Progenitor cell of endocrine pancreas (in vitro differentiated cells): Measurements from ENCODE around the gene SOX8. TPM values are rescaled to one million over a fixed set of nuclear protein-coding genes. Genes with fewer than 3 reads are reported as not detected.

ENCODE experiments used
- DNase-seq: peaks from one replicate; pipeline ENCODE4 v3.0.0; 2021; ENCODE audit warnings: low spot score; ENCODE audit not compliant: unreplicated experiment
- H3K27ac Mint-ChIP-seq: 2 replicates; pipeline ENCODE4 v1.8.0; 2021; ENCODE audit warnings: mild to moderate bottlenecking, moderate library complexity, mixed read lengths
- H3K27me3 Mint-ChIP-seq: 2 replicates; pipeline ENCODE4 v1.8.0; 2021; ENCODE audit warnings: mixed read lengths
- H3K36me3 Mint-ChIP-seq: 2 replicates; pipeline ENCODE4 v1.8.0; 2022; ENCODE audit warnings: mixed read lengths; ENCODE audit not compliant: insufficient read depth
- H3K4me1 Mint-ChIP-seq: 2 replicates; pipeline ENCODE4 v1.8.0; 2021; ENCODE audit warnings: low read depth, mixed read lengths
- H3K4me3 Mint-ChIP-seq: 2 replicates; pipeline ENCODE4 v1.8.0; 2021; ENCODE audit warnings: low read depth, mild to moderate bottlenecking, moderate library complexity, mixed read lengths
- H3K9me3 Mint-ChIP-seq: 2 replicates; pipeline ENCODE4 v1.8.0; 2021; ENCODE audit warnings: low read depth, mixed read lengths
- CTCF ChIP-seq: fragments of 200-600 bp; sonication (generic); IDR thresholded peaks from one replicate; pipeline ENCODE4 v1.5.0; 2021; ENCODE audit warnings: antibody characterized with exemption, mild to moderate bottlenecking; ENCODE audit not compliant: unreplicated experiment
- total RNA-seq: library from RNA; stranded (reverse); gene quantifications from 2 replicates; pipeline ENCODE4 v1.2.1, GENCODE V29; 2021

SOX8 gene
- total RNA-seq, 1 donor from 2014 or later, result 6.7 TPM

- Mint-ChIP-seq H3K36me3 (peaks cover 7% of the 10 kb centered on the region), H3K9me3 (peaks cover 3% of the 10 kb centered on the region), H3K4me3 (no peak overlapping the region), H3K27me3 (no peaks in the 10 kb centered on the region), H3K4me1 (no peaks in the 10 kb centered on the region), H3K27ac (no peak overlapping the region)
- TF ChIP-seq CTCF, result no peak
- DNase-seq, result no peak
These were observed 22.1 kb upstream of the SOX8 start for GRCh38 chr16:959232-960040.

- no peaks in the 10 kb centered on the region for H3K4me1 Mint-ChIP-seq
- H3K9me3 Mint-ChIP-seq, result peaks cover under 1% of the 10 kb centered on the region
- no peak overlapping the region for H3K4me3 Mint-ChIP-seq
- no peak for TF ChIP-seq CTCF
- peaks cover 20% of the 10 kb centered on the region for H3K36me3 Mint-ChIP-seq
- no peaks in the 10 kb centered on the region for H3K27me3 Mint-ChIP-seq
- DNase-seq, result no peak
- no peak overlapping the region for H3K27ac Mint-ChIP-seq
These were observed 19.2 kb upstream of the SOX8 start for GRCh38 chr16:962366-962765.

GRCh38 chr16:962901-963814 lies 18.4 kb upstream of the SOX8 start:
- no peak overlapping the region for H3K4me3 Mint-ChIP-seq
- H3K27ac Mint-ChIP-seq, result no peak overlapping the region
- peaks cover 20% of the 10 kb centered on the region for H3K36me3 Mint-ChIP-seq

GRCh38 chr16:963913-964312 lies 17.7 kb upstream of the SOX8 start:
- peak overlapping the region; percentile 48 for H3K27ac Mint-ChIP-seq
- no peak for TF ChIP-seq CTCF
- H3K4me1 Mint-ChIP-seq, result peaks cover 7% of the 10 kb centered on the region

More at GRCh38 chr16:962901-963814, 18.4 kb upstream of the SOX8 start:
- H3K27me3 Mint-ChIP-seq, result no peaks in the 10 kb centered on the region
- TF ChIP-seq CTCF, result no peak
- H3K9me3 Mint-ChIP-seq, result no peaks in the 10 kb centered on the region
- no peak for DNase-seq
- no peaks in the 10 kb centered on the region for H3K4me1 Mint-ChIP-seq

GRCh38 chr16:964356-965035 lies 17.1 kb upstream of the SOX8 start:
- H3K4me3 Mint-ChIP-seq, result no peak overlapping the region
- no peaks in the 10 kb centered on the region for H3K27me3 Mint-ChIP-seq
- TF ChIP-seq CTCF, result no peak
- peaks cover 9% of the 10 kb centered on the region for H3K4me1 Mint-ChIP-seq
- no peak overlapping the region for H3K27ac Mint-ChIP-seq
- no peak for DNase-seq
- no peaks in the 10 kb centered on the region for H3K9me3 Mint-ChIP-seq
- H3K36me3 Mint-ChIP-seq, result peaks cover 21% of the 10 kb centered on the region

More at GRCh38 chr16:963913-964312, 17.7 kb upstream of the SOX8 start:
- no peak for DNase-seq
- Mint-ChIP-seq H3K4me3 (no peak overlapping the region), H3K36me3 (peaks cover 21% of the 10 kb centered on the region), H3K9me3 (no peaks in the 10 kb centered on the region), H3K27me3 (no peaks in the 10 kb centered on the region)
